ENCODE measurements around the gene LBHD1.
"Not testable (repeated sequence)": the region's sequence is repeated elsewhere in the genome, so short reads cannot be mapped to it uniquely, and the experiment has no call there.

Gene LBHD1

DNA sequence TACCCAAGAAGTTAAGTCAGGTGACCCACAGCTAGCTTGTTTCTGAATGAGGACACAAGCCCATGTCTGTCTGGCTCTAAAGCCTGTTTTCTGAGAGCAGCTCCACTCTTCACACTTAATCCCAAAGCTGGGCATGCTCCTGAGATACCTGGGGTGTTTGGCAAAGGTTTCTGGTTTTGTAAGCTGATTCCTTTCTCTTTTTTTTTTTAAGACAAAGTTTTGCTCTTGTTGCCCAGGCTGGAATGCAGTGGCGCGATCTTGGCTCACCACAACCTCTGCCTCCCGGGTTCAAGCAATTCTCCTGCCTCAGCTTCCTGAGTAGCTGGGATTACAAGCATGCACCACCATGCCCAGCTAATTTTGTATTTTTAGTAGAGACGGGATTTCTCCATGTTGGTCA lies 21.6 kb upstream of the LBHD1 start:
- not testable (repeated sequence) for DNase-seq

DNA sequence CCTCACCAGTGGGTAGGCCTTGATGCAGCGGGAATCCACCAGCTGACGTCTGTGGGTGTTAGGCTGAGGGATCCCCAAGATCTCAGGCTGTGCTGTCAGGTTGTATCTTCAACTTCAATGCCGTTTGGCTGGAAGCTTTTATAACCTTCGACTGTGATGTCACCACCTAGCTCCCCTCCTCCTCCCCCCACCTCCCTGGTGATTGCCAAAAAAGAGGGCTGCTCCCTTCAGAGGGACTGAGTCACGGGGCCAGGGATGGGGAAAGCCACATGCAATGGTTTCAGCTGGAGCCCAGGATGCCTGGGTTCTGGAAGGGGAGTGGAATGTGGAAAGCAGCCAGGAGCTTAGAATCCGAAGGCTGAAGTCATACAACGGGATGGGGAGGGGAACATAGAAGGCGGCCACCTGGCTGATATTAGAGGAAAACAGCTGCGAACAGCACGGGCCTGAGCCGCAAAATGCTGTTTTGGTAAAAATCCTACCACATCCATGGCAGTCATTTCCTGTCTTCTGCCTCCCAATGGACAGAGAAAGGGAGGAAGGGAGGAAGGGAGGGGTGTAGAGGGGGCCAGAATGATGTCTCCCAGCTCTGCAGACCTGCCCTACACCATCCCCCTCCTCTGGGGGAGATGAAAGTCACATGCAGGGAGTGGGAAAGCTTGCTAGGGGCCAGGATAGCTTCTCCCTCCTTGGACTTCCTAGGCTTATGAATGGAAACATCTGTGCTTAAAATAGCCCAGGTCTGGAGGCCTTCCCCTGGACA lies 17.5 kb upstream of the LBHD1 start, which contains the start of gene LRRN4CL:
Gene LRRN4CL, minus strand, starts transcription at position 110 of the 763 bp plus-strand sequence. CDS start 1,022 bp downstream, outside the sequence.
- no peak for DNase-seq

- DNase-seq: no peak
Measured at GRCh38 chr11:62688491-62688890, 16.4 kb upstream of the LBHD1 start.

DNA sequence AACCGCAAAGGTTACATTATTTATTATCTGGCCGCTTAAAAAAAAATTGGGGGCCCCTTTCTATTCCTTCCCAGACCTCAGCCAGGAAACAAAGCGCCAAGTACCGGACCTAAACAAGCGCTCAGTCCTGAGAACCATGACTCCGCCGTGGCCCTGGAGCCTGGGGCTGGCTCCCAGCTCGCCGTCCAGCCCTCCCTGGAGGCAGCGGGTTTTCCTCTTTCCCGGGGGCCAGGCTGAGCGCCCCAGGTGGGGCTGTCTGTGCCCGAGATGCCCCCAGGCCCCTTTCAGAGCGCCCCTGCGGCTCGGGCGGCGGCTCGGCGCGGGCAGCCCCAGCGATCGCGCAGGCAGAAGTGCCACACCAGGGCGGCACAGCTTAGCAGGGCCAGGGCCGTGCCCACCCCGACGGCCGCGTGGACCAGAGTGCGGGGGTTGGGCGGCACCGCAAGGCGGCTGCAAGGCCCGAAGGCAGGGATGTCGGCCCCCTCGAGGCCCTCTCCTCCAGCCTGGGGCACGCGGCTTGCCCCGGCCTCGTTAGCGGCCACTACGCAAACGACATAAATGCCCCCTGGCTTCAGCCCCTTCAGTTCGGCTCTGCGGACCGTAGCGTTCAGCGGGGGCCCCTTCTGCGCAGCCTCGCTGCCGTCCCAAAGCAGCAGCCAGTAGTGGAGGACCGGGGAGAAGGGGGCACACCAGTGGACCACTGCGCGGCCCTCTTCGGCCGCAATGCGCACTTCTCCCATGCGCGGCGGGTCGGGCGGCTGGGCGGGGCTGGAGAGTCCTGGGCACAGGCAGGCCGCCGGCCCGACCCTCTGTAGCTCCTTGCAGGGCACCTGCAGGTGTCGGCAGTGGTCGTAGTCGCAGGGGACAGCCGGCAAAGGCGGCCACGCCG lies 15.7 kb upstream of the LBHD1 start:
- DNase-seq: no peak

DNA sequence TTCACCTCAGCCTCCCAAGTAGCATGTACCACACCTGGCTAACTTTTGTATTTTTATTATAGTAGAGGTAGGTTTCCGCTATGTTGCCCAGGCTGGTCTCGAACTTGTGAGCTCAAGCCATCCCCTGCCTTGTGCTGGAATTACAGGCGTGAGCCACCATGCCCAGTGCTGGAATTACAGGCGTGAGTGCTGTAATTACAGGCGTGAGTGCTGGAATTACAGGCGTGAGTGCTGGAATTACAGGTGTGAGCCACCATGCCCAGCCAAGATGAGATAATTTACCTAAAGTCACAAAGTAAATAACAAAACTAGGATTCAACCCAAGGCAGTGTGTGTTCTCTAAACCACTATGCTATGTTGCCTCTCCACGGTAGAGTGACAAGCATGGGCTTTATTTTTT lies 10.5 kb upstream of the LBHD1 start:
- DNase-seq: no peak

DNA sequence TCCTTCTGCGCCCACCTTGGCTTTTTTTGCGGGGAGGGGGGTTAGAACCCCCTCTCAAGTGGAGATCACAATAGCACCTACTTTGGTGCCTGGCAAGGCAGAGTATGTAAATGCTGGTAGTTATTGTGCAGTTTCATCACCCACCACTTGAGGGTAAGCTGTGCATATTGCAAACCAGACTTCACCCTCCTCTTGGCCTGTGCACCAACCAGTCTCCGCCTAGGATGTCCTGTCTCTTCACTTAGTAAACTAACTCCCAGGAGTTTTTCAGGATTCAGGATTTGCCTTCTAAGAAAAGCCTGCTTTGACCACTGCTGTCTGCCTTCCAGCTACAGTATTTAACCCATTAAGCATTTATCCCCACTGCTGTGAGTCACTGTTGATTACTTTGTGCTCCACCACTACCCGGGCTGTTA lies 8.8 kb upstream of the LBHD1 start:
- peak; percentile 81 for DNase-seq

GRCh38 chr11:62678770-62679696 lies 7.0 kb upstream of the LBHD1 start, which contains the start of gene UBXN1:
Gene UBXN1 (minus strand): TSS chr11:62679073. CDS start chr11:62678923, 150 bp downstream.
- DNase-seq: peak; percentile 94

DNA sequence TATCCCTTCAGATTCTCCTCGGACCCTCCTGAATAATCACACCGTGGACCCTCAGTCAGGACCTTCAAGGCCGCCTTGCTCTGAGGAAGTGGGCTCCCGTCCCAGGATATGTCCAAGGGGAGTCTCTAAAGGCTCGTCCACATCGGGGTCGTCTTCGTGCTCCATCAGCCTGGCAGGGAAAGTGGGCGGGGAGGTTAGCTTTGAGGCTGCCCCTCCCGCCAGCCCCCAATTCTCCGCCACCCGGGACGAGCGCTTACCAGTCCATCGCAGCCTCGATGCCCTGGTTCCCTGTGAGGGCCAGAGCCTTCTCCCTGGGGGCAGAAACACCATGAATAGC lies 6.3 kb upstream of the LBHD1 start:
- no peak for DNase-seq

- DNase-seq: no peak
Measured at GRCh38 chr11:62677714-62678113, 5.6 kb upstream of the LBHD1 start.

GRCh38 chr11:62677156-62677555 lies 5.1 kb upstream of the LBHD1 start:
- no peak for DNase-seq

DNA sequence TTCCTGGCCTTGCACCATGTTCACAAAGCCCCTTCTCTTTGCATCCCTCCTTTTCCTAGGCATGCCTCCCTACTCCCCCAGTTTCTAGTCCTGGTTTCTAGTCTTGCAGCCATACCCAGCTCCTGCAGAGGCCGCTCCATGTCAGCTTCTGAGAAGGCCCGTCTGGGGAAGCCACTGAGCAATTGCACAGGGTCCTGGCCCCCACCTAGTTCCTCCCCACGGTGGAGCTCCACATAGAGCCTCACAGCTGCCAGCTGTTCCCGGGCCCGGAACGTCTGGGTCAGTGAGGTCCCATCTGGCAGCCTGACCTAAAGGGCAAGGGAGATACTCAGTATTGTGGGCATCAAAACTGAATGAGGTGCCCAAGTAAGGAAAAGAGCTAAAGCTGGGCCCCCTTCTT lies 4.6 kb upstream of the LBHD1 start:
- no peak for DNase-seq

DNA sequence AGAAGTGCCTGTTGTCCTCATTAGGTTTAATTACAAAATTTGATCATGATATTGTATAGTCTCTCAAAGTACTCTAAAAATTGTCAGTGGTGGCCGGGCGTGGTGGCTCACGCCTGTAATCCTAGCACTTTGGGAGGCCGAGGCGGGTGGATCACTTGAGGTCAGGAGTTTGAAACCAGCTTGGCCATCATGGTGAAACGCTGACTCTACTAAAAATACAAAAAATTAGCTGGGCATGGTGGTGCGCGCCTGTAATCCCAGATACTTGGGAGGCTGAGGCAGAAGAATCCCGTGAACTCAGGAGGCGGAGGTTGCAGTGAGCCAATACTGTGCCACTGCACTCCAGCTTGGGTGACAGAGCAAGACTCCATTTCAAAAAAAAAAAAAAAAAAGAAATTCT lies 3.3 kb upstream of the LBHD1 start:
- DNase-seq: not testable (repeated sequence)

- no peak for DNase-seq
Measured at GRCh38 chr11:62673196-62673525, 1.1 kb upstream of the LBHD1 start.

DNA sequence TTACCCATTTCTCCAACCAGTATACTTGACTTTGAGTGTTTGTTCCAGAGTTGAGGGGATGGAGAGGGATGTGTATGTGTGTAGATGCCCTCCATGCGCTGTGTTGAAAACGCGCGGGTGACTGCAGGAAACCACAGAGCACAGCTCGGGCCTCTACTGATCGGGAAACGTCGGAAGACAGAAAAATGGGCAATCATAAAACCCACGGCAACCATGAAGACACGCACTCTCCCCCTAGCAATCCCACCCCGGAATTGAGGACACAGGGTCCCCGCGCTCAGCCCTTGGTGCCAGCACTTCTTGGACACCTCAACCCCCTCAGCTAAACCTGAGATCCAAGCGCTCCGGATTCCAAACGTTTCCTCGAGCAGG lies 845 bp downstream of the LBHD1 start:
- DNase-seq: no peak

DNA sequence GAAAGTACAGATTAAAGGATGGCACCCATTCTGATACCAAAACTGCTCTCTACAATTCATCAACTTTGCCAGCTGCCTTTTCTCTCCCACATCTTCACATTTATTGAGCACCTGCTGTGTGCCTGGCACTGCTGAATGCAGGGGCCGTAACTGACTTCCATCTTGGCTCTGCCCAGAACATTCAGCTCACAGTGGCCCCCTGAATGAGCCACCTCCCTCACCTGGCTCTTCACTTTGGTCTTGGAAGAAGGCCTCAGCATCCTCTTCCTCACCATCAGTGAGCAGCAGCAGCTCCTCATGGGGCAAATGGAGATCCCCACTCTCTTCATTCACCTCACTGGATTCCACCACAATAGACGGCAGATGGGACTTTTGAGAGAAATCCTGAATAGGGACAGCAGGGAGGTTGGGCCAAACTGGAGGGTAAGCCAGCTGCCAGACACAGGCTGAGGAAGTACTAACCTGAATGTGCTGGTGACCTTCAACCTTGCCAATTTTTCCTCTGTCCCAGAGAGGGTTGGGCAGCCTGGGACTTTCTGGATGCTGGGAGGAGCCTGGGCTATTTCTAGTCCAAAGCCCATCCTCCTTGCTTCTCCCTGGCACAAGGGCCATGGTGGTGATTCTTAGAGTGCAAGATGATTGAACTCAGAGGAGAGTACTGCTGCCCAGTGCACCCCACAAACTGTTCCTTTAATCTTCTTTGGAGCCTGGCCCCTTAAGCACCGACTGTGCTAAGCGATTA lies 2.5 kb downstream of the LBHD1 start:
- DNase-seq: no peak

DNA sequence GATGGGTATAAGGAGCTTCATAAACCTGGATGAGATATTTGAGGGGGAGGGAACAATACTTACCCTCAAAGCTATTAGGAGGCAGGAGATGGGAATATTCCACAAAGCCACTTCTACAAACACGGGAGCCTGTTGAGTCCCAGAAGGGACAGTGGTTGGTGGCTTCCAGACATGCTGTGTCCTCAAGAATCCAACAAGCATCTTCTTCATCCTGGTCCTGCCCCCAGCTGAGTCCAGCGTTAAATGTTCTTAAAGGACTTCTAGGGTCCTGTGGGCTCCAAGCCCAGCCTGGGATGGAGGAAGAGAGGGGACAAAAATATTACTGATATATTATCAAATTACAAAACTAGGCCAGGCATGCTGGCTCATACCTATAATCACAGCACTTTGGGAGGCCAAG lies 4.6 kb downstream of the LBHD1 start:
- DNase-seq: no peak

GRCh38 chr11:62666259-62666926 lies 5.7 kb downstream of the LBHD1 start:
- DNase-seq: peak; percentile 23

DNA sequence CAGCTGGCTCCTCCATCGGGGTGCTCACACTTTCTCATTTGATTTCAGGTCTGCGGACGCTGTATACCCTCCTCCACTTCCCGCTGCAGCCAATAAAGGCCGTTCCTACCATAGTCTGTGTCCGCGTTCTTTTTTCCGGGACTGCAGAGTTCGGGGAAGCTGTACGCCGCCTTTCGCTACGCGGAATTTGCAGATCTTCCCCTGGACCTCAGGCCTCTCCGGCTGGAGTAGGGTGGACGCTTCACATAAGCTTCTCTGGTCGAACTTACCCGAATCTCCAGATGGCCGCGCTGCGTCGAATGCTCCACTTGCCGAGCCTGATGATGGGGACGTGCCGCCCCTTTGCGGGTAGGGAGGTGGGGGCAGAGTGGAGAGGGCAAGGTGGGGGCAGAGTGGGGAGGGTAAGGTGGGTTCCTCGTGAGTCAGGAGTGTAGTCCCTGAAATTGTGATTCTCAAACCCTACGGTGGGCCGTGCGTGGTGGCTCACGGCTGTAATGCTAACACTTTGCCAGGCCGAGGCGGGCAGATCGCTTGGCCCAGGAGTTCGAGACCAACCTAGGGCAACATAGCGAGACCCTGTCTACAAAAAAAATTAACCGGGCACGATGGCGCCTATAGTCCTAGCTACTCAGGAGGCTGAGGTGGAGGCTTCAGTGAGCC lies 6.3 kb downstream of the LBHD1 start:
- peak; percentile 68 for DNase-seq

DNA sequence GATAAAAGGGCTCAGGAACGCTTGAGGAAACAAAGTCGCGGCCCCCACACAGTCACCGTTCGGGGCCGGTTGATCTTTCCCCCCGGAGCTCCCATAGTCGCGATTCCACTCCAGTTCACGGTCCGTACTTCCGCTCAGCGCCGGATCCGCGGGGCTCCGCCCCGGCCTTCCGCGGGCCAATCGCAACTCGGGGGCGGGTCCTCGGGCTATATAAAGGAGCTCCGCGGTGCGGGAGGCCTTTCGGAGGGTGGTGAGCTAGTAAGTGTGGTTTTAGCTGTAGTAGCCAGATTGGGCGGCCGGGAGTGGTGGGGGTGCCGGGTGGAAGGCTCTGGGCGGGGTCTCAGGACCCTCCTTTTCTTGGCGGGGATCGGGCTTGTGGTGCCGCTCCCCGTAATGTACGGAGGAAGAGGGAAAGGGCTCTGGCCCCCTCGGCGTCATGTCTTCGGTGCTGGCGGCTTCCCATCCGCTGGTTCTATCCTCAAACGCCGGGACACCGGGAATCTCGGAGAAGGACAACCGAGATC lies 6.9 kb downstream of the LBHD1 start, which contains the start of the genes C11orf98 and CSKMT:
Gene C11orf98, minus strand, starts transcription at position 136 of the 524 bp plus-strand sequence. Its CDS starts 41 bp downstream, at position 95.
Gene CSKMT, plus strand, starts transcription at position 238 of the 524 bp plus-strand sequence. CDS start 568 bp downstream, outside the sequence.
- DNase-seq: peak; percentile 98

DNA sequence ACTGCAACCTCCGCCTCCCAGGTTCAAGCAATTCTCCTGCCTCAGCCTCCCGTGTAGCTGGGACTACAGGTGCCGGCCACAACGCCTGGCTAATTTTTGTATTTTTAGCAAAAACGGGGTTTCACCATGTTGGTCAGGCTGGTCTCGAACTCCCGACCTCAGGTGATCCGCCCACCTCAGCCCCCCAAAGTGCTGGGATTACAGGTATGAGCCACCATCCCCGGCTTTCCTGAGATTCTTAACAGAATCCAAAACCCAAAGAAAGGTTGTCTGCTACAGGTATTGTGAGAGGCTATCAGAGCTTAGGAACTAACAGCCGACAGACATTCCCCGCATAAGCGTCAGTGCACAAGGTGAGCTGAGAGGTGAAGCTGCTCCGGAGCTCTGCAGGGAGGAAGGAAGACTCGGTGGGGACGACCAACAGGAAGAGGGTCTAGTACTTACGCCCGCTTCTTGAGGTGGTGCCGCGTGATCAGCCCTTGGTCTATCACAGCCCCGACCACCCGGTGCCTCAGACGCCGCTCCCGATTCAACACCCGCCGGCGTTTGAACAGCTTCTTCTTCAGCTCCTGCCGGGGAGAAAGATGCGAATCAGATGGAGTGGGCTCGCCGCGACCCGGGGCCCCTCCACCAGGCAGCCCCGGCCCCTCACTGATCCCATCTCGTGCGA lies 7.5 kb downstream of the LBHD1 start:
- DNase-seq: peak; percentile 81

All from RPMI8226 (cell line).